ENCODE data around the gene ATP6V1C2.

- TF ChIP-seq CTCF (IDR thresholded peaks at IDR 0.05) (no peak), POLR2A (IDR thresholded peaks at IDR 0.05) (no peak)
Observed at GRCh38 chr2:10793816-10794215, 72.4 kb downstream of the ATP6V1C2 start.
